ENCODE measurements around the gene SEMA3G.

SEMA3G gene

GRCh38 chr3:52422669-52423068 is 22.2 kb downstream of the SEMA3G start:
- TF ChIP-seq CTCF (IDR thresholded peaks at IDR 0.05) (no peak), ZFX (IDR thresholded peaks at IDR 0.05; ENCODE audit: borderline replicate concordance) (no peak)
- no peak overlapping the region for H3K27ac ChIP-seq

- TF ChIP-seq ZFX (IDR thresholded peaks at IDR 0.05; ENCODE audit: borderline replicate concordance) (no peak), CTCF (IDR thresholded peaks at IDR 0.05) (no peak)
- no peak overlapping the region for H3K27ac ChIP-seq
These were observed 24.5 kb downstream of the SEMA3G start for GRCh38 chr3:52420388-52420787.

GRCh38 chr3:52415800-52416199 is 29.1 kb downstream of the SEMA3G start:
- TF ChIP-seq CTCF (IDR thresholded peaks at IDR 0.05): no peak
- no peak for TF ChIP-seq ZFX (IDR thresholded peaks at IDR 0.05; ENCODE audit: borderline replicate concordance)
- H3K27ac ChIP-seq: no peak overlapping the region

- no peak overlapping the region for H3K27ac ChIP-seq
These were observed 36.4 kb downstream of the SEMA3G start for GRCh38 chr3:52408466-52408865.

GRCh38 chr3:52407779-52408178 is 37.1 kb downstream of the SEMA3G start:
- no peak overlapping the region for H3K27ac ChIP-seq
- TF ChIP-seq ZFX (IDR thresholded peaks at IDR 0.05; ENCODE audit: borderline replicate concordance) (no peak), CTCF (IDR thresholded peaks at IDR 0.05) (no peak)

More at GRCh38 chr3:52408466-52408865, 36.4 kb downstream of the SEMA3G start:
- no peak for TF ChIP-seq ZFX (IDR thresholded peaks at IDR 0.05; ENCODE audit: borderline replicate concordance)
- TF ChIP-seq CTCF (IDR thresholded peaks at IDR 0.05): no peak

GRCh38 chr3:52406791-52407510 is 38.0 kb downstream of the SEMA3G start:
- TF ChIP-seq ZFX (IDR thresholded peaks at IDR 0.05; ENCODE audit: borderline replicate concordance): no peak
- TF ChIP-seq CTCF (IDR thresholded peaks at IDR 0.05): no peak
- H3K27ac ChIP-seq: no peak overlapping the region

GRCh38 chr3:52406231-52406661 is 38.7 kb downstream of the SEMA3G start:
- H3K27ac ChIP-seq: no peak overlapping the region
- no peak for TF ChIP-seq ZFX (IDR thresholded peaks at IDR 0.05; ENCODE audit: borderline replicate concordance)
- TF ChIP-seq CTCF (IDR thresholded peaks at IDR 0.05): no peak
